Measurements from ENCODE around the gene GCC2. TPM values are rescaled to one million over a fixed set of nuclear protein-coding genes. Genes with fewer than 3 reads are reported as not detected.

Gene GCC2
- total and polyA plus RNA-seq, 2 of the 13 experiments (the other 11 are each of a cell fraction or from before 2014, with no cell fraction given), result 17.6 to 22.5 TPM

GRCh38 chr2:108423502-108424251 is 25.3 kb upstream of the GCC2 start (continued):
- TF ChIP-seq ZSCAN20 (CRISPR knock-in tag; IDR thresholded peaks at IDR 0.05; ENCODE audit: borderline replicate concordance) (no peak), ZNF687 (CRISPR knock-in tag; IDR thresholded peaks at IDR 0.05) (peak; percentile 60), GZF1 (CRISPR knock-in tag; IDR thresholded peaks at IDR 0.05) (no peak), AGO1 (IDR thresholded peaks at IDR 0.05; ENCODE audit: low read depth, low read length, poor library complexity, severe bottlenecking) (no peak), SALL1 (CRISPR knock-in tag; IDR thresholded peaks at IDR 0.05) (peak; percentile 92), ZFY (CRISPR knock-in tag; IDR thresholded peaks at IDR 0.05) (peak; percentile 77), HNF4G (IDR thresholded peaks at IDR 0.05; ENCODE audit: borderline replicate concordance, low read depth, low read length) (peak; percentile 98), HNF4G (CRISPR knock-in tag; IDR thresholded peaks at IDR 0.05; ENCODE audit: borderline replicate concordance, low read depth) (peak; percentile 92; the same call in 1 of the 2 replicates), ZNF143 (CRISPR knock-in tag; IDR thresholded peaks at IDR 0.05) (no peak)
- TF ChIP-seq, protein P1, sequence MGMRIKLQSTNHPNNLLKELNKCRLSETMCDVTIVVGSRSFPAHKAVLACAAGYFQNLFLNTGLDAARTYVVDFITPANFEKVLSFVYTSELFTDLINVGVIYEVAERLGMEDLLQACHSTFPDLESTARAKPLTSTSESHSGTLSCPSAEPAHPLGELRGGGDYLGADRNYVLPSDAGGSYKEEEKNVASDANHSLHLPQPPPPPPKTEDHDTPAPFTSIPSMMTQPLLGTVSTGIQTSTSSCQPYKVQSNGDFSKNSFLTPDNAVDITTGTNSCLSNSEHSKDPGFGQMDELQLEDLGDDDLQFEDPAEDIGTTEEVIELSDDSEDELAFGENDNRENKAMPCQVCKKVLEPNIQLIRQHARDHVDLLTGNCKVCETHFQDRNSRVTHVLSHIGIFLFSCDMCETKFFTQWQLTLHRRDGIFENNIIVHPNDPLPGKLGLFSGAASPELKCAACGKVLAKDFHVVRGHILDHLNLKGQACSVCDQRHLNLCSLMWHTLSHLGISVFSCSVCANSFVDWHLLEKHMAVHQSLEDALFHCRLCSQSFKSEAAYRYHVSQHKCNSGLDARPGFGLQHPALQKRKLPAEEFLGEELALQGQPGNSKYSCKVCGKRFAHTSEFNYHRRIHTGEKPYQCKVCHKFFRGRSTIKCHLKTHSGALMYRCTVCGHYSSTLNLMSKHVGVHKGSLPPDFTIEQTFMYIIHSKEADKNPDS (CRISPR knock-in tag; IDR thresholded peaks at IDR 0.05), result 0 out of 2 replicates have a peak, but pooled peaks have one; percentile 36
- TF ChIP-seq, protein P2, sequence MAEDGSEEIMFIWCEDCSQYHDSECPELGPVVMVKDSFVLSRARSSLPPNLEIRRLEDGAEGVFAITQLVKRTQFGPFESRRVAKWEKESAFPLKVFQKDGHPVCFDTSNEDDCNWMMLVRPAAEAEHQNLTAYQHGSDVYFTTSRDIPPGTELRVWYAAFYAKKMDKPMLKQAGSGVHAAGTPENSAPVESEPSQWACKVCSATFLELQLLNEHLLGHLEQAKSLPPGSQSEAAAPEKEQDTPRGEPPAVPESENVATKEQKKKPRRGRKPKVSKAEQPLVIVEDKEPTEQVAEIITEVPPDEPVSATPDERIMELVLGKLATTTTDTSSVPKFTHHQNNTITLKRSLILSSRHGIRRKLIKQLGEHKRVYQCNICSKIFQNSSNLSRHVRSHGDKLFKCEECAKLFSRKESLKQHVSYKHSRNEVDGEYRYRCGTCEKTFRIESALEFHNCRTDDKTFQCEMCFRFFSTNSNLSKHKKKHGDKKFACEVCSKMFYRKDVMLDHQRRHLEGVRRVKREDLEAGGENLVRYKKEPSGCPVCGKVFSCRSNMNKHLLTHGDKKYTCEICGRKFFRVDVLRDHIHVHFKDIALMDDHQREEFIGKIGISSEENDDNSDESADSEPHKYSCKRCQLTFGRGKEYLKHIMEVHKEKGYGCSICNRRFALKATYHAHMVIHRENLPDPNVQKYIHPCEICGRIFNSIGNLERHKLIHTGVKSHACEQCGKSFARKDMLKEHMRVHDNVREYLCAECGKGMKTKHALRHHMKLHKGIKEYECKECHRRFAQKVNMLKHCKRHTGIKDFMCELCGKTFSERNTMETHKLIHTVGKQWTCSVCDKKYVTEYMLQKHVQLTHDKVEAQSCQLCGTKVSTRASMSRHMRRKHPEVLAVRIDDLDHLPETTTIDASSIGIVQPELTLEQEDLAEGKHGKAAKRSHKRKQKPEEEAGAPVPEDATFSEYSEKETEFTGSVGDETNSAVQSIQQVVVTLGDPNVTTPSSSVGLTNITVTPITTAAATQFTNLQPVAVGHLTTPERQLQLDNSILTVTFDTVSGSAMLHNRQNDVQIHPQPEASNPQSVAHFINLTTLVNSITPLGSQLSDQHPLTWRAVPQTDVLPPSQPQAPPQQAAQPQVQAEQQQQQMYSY (CRISPR knock-in tag; IDR thresholded peaks at IDR 0.05), result no peak
- TF ChIP-seq, protein P3, sequence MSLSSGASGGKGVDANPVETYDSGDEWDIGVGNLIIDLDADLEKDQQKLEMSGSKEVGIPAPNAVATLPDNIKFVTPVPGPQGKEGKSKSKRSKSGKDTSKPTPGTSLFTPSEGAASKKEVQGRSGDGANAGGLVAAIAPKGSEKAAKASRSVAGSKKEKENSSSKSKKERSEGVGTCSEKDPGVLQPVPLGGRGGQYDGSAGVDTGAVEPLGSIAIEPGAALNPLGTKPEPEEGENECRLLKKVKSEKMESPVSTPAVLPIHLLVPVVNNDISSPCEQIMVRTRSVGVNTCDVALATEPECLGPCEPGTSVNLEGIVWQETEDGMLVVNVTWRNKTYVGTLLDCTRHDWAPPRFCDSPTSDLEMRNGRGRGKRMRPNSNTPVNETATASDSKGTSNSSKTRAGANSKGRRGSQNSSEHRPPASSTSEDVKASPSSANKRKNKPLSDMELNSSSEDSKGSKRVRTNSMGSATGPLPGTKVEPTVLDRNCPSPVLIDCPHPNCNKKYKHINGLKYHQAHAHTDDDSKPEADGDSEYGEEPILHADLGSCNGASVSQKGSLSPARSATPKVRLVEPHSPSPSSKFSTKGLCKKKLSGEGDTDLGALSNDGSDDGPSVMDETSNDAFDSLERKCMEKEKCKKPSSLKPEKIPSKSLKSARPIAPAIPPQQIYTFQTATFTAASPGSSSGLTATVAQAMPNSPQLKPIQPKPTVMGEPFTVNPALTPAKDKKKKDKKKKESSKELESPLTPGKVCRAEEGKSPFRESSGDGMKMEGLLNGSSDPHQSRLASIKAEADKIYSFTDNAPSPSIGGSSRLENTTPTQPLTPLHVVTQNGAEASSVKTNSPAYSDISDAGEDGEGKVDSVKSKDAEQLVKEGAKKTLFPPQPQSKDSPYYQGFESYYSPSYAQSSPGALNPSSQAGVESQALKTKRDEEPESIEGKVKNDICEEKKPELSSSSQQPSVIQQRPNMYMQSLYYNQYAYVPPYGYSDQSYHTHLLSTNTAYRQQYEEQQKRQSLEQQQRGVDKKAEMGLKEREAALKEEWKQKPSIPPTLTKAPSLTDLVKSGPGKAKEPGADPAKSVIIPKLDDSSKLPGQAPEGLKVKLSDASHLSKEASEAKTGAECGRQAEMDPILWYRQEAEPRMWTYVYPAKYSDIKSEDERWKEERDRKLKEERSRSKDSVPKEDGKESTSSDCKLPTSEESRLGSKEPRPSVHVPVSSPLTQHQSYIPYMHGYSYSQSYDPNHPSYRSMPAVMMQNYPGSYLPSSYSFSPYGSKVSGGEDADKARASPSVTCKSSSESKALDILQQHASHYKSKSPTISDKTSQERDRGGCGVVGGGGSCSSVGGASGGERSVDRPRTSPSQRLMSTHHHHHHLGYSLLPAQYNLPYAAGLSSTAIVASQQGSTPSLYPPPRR (CRISPR knock-in tag; IDR thresholded peaks at IDR 0.05; ENCODE audit: borderline replicate concordance), result 0 out of 2 replicates have a peak, but pooled peaks have one; percentile 34
